Spinal cord (tissue), 10 donors: ENCODE results near the gene ATP6V0D1. TPM values are rescaled to one million over a fixed set of nuclear protein-coding genes. Genes with fewer than 3 reads are reported as not detected.
A peak's percentile ranks its signal among the peaks of the same experiment; 100 is the strongest.

ENCODE experiments used
- DNase-seq, 6 donors: peaks; one replicate each; pipeline versions ENCODE4 v3.0.0 to v3.0.0-alpha.2; 2013 to 2015; ENCODE audit warnings: low spot score in 6 of 6, low read depth in 4 of 6
- H3K27ac ChIP-seq: one replicate; pipeline ENCODE4 v1.5.1; 2013; ENCODE audit warnings: low read depth, low read length, control low read depth
- H3K27me3 ChIP-seq: one replicate; pipeline ENCODE4 v1.6.1; 2013; ENCODE audit warnings: low read length; ENCODE audit not compliant: control insufficient read depth, insufficient read depth
- H3K36me3 ChIP-seq: one replicate; pipeline ENCODE4 v1.6.1; 2013; ENCODE audit warnings: low read length; ENCODE audit not compliant: control insufficient read depth, insufficient read depth
- H3K4me1 ChIP-seq: one replicate; pipeline ENCODE4 v1.6.1; 2013; ENCODE audit warnings: low read length; ENCODE audit not compliant: control insufficient read depth, insufficient read depth
- H3K4me3 ChIP-seq: one replicate; pipeline ENCODE4 v1.5.1; 2013; ENCODE audit warnings: low read depth, low read length, control low read depth
- H3K9me3 ChIP-seq: one replicate; pipeline ENCODE4 v1.6.1; 2013; ENCODE audit warnings: low read length; ENCODE audit not compliant: control insufficient read depth, insufficient read depth
- WGBS: methylation state at CpG from one replicate; pipeline ENCODE4 v1.1.5; 2013; ENCODE audit warnings: missing lambda C conversion rate; ENCODE audit not compliant: insufficient coverage; 5-methylcytosine and 5-hydroxymethylcytosine counted together
- polyA plus RNA-seq, 2 donors: library from polyadenylated mRNA; unstranded; fragments of 120-200 nt; gene quantifications; one replicate each; pipeline ENCODE4 v1.2.1, GENCODE V29; 2013; ENCODE audit not compliant: insufficient read length in 2 of 2
- small RNA-seq: library from RNA; depleted of rRNA; stranded (forward); fragments of <200 nt; gene quantifications from one replicate; pipeline ENCODE3, GENCODE V24; 2014; ENCODE audit warnings: low replicate concordance
- total RNA-seq, 2 donors: library from RNA; depleted of rRNA in 1 of 2; stranded (reverse); fragments of 120-200 nt in 1 of 2; fragments of >200 nt in 1 of 2; gene quantifications; one replicate each; pipeline versions ENCODE4 v1.2.3 to v1.2.4, GENCODE V29; 2013 to 2014
- donor health status: healthy.

The ATP6V0D1 gene
- total and polyA plus RNA-seq, 4 donors: 97.3 to 177 (median 144) TPM

DNA sequence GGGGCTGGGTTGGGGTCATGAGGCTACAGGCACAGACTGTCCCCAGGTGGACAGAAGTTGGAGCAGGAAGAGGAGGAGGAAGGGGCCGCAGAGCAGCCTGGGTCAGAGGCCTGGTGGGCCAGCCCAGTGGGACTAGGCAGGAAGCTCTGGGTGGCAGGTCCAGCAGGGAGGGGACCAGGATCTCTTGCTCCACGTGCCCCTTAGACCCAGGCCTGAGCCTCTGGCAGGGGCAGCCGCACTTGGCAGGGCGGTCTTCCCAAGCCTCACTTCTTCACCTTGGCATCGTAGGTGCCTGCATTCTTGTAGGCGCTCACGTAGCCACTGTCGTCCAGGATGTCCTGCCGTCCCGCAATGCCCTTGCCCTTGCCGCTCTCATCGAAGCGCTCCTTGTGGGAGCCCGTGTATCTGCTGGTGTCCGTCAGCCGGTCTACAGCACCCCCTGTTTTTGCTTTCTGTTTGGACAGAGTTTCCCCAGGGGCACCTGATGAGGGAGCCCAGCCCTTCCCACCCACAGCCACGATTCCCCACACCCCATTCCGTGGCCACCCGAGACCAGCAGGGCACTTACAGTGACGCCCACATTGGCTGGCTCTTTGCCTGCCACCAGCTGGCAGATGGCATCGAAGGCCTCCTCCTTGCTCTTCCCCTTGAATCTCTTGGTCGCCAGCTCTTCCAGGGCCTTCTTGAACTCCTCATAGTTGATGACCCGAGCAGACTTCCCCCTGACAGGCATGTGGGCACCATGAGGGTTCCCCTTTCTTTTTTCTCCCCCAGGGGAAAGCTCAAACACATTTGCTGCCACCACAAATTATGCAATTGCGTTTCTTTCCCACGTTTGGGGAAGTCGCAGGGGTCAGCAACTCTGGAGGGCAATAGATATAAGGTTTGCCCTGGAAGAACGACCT lies 90.8 kb downstream of the ATP6V0D1 start:
- Histone ChIP-seq H3K36me3 (peaks cover 26% of the 10 kb centered on the region), H3K27ac (peak overlapping the region; percentile 92), H3K4me3 (no peak overlapping the region), H3K27me3 (peaks cover 8% of the 10 kb centered on the region), H3K4me1 (peaks cover 75% of the 10 kb centered on the region), H3K9me3 (no peaks in the 10 kb centered on the region)
- DNase-seq: peak in 1 of 6 donors; percentile 36
- 73% methylated on average over 24 of the region's 27 CpGs for WGBS

DNA sequence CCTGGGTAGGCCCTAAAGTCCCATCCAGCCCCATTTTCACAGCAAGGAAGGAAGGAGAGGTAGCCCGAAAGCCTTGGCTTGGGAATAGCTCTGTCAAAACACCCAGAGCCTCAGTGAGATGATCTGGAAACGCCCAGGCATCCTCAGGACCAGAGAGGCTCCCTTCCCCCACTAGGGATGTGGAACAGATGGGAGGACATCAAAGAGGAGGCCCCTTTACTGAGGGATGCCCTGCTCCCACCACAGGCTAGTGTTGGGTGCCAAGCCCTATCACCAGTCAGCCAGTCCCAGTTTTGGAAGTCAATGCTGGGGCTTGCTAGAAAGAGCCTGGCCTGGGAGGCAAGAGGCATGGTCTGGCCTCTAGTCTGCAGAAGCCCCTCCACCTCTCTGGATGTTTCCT lies 92.4 kb downstream of the ATP6V0D1 start:
- Histone ChIP-seq H3K9me3 (no peaks in the 10 kb centered on the region), H3K4me3 (no peak overlapping the region), H3K27me3 (no peaks in the 10 kb centered on the region), H3K36me3 (peaks cover 24% of the 10 kb centered on the region), H3K4me1 (peaks cover 61% of the 10 kb centered on the region), H3K27ac (peak overlapping the region; percentile 92)
- WGBS: no CpG with 5 or more reads among the region's 2 CpGs
- no peak for DNase-seq

DNA sequence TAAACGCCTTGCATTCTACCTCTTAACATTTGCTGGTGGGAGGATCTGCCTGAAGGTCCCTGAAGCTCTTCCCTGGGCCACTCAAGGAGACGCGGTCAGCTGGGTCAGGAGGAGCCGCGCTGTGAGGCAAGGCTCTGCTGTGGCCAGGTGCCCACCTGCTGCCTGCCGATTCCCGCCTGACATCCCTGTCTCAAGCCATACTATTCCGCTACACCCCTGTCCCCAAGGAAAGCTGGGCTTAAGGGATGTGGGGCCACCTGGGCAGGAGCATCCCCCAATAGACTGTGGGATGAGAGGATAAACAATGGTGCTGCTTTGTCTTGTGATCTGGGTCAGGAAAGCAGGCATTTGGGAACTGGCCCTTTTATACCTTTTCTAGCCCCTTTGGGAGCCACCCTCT lies 92.8 kb downstream of the ATP6V0D1 start:
- DNase-seq: no peak
- H3K9me3 ChIP-seq: no peaks in the 10 kb centered on the region
- no peaks in the 10 kb centered on the region for H3K27me3 ChIP-seq
- peaks cover 57% of the 10 kb centered on the region for H3K4me1 ChIP-seq
- peaks cover 24% of the 10 kb centered on the region for H3K36me3 ChIP-seq
- H3K4me3 ChIP-seq: no peak overlapping the region
- H3K27ac ChIP-seq: no peak overlapping the region
- 88% methylated on average over 5 of the region's 8 CpGs for WGBS

Small RNA genes within 50 kb of the gene (small RNA-seq; reads per million reads assigned to genes)
- gene RNU1-123P: not detected

Other genes with a start within 250 kb of the ATP6V0D1 start
- gene FHOD1, start 233.7 kb downstream of the ATP6V0D1 start, total RNA-seq: 10 to 100 TPM in 1 of 2 donors, 1 to 10 TPM in 1; 5.4 to 21.5 TPM
- gene FHOD1, start 233.7 kb downstream of the ATP6V0D1 start, polyA plus RNA-seq: 10 to 100 TPM; 23.9 to 34.3 TPM
- gene SLC9A5, start 232.2 kb downstream of the ATP6V0D1 start, total RNA-seq: 1 to 10 TPM; 1.4 to 1.7 TPM
- gene SLC9A5, start 232.2 kb downstream of the ATP6V0D1 start, polyA plus RNA-seq: 1 to 10 TPM; 6.1 to 9.1 TPM
- gene PLEKHG4, start 201.6 kb downstream of the ATP6V0D1 start, total RNA-seq: 10 to 100 TPM in 1 of 2 donors, 1 to 10 TPM in 1; 6.0 to 10.9 TPM
- 1 to 10 TPM; 5.5 to 6.1 TPM for gene PLEKHG4, start 201.6 kb downstream of the ATP6V0D1 start, polyA plus RNA-seq
- under 1 TPM; 0.50 to 0.99 TPM for gene KCTD19, start 154.4 kb downstream of the ATP6V0D1 start, total RNA-seq
- 1 to 10 TPM; 2.2 to 2.7 TPM for gene KCTD19, start 154.4 kb downstream of the ATP6V0D1 start, polyA plus RNA-seq
- gene LRRC36, start 154.3 kb downstream of the ATP6V0D1 start, total RNA-seq: 1 to 10 TPM; 4.3 to 4.6 TPM
- gene LRRC36, start 154.3 kb downstream of the ATP6V0D1 start, polyA plus RNA-seq: 10 to 100 TPM in 1 of 2 donors, 1 to 10 TPM in 1; 7.1 to 10.9 TPM
- gene TPPP3, start 87.7 kb downstream of the ATP6V0D1 start, total RNA-seq: 10 to 100 TPM; 34.2 to 37.5 TPM
- 100 to 1,000 TPM; 109 to 115 TPM for gene TPPP3, start 87.7 kb downstream of the ATP6V0D1 start, polyA plus RNA-seq
- gene ZDHHC1, start 64.7 kb downstream of the ATP6V0D1 start, total RNA-seq: 10 to 100 TPM in 1 of 2 donors, 1 to 10 TPM in 1; 3.5 to 12.6 TPM
- 10 to 100 TPM; 14.7 to 18.7 TPM for gene ZDHHC1, start 64.7 kb downstream of the ATP6V0D1 start, polyA plus RNA-seq
- gene HSD11B2, start 50.0 kb downstream of the ATP6V0D1 start, total RNA-seq: 1 to 10 TPM; 3.0 to 4.6 TPM
- 1 to 10 TPM; 5.7 to 9.3 TPM for gene HSD11B2, start 50.0 kb downstream of the ATP6V0D1 start, polyA plus RNA-seq
- gene AGRP, start 2.4 kb upstream of the ATP6V0D1 start, total RNA-seq: not detected
- gene AGRP, start 2.4 kb upstream of the ATP6V0D1 start, polyA plus RNA-seq: under 1 TPM; 0.35 to 0.56 TPM
- 10 to 100 TPM; 33.1 to 46.3 TPM for gene RIPOR1, start 47.7 kb upstream of the ATP6V0D1 start, total RNA-seq
- gene RIPOR1, start 47.7 kb upstream of the ATP6V0D1 start, polyA plus RNA-seq: 100 to 1,000 TPM in 1 of 2 donors, 10 to 100 TPM in 1; 80.3 to 105 TPM
- 10 to 100 TPM; 39.7 to 44.0 TPM for gene CTCF, start 81.4 kb upstream of the ATP6V0D1 start, total RNA-seq
- gene CTCF, start 81.4 kb upstream of the ATP6V0D1 start, polyA plus RNA-seq: 10 to 100 TPM; 59.2 to 65.1 TPM
- 1 to 10 TPM; 2.0 to 3.4 TPM for gene CARMIL2, start 164.0 kb upstream of the ATP6V0D1 start, total RNA-seq
- gene CARMIL2, start 164.0 kb upstream of the ATP6V0D1 start, polyA plus RNA-seq: 10 to 100 TPM; 37.6 to 40.0 TPM
- gene ACD, start 179.1 kb upstream of the ATP6V0D1 start, total RNA-seq: 10 to 100 TPM; 15.8 to 23.9 TPM
- gene ACD, start 179.1 kb upstream of the ATP6V0D1 start, polyA plus RNA-seq: 10 to 100 TPM; 39.7 to 49.3 TPM
- 1 to 10 TPM; 7.2 to 8.3 TPM for gene PARD6A, start 179.8 kb upstream of the ATP6V0D1 start, total RNA-seq
- 10 to 100 TPM; 20.5 to 20.9 TPM for gene PARD6A, start 179.8 kb upstream of the ATP6V0D1 start, polyA plus RNA-seq
- 10 to 100 TPM in 1 of 2 donors, 1 to 10 TPM in 1; 9.5 to 29.4 TPM for gene ENKD1, start 185.6 kb upstream of the ATP6V0D1 start, total RNA-seq
- gene ENKD1, start 185.6 kb upstream of the ATP6V0D1 start, polyA plus RNA-seq: 10 to 100 TPM; 28.9 to 30.2 TPM
- gene C16orf86, start 185.7 kb upstream of the ATP6V0D1 start, total RNA-seq: 1 to 10 TPM; 2.8 to 6.9 TPM
- gene C16orf86, start 185.7 kb upstream of the ATP6V0D1 start, polyA plus RNA-seq: 1 to 10 TPM; 4.2 to 6.2 TPM
- gene GFOD2, start 238.2 kb upstream of the ATP6V0D1 start, total RNA-seq: 10 to 100 TPM; 26.1 to 26.8 TPM
- gene GFOD2, start 238.2 kb upstream of the ATP6V0D1 start, polyA plus RNA-seq: 10 to 100 TPM; 48.0 to 56.0 TPM